NCI-H460 (cell line): ENCODE results near the gene TPMT. TPM values are rescaled to one million over a fixed set of nuclear protein-coding genes. Genes with fewer than 3 reads are reported as not detected.
"Not testable (repeated sequence)": the region's sequence is repeated elsewhere in the genome, so short reads cannot be mapped to it uniquely, and the experiment has no call there.

Source experiments
- DNase-seq: peaks from one replicate; pipeline ENCODE4 v3.0.0-alpha.2; 2016; ENCODE audit warnings: low read depth; ENCODE audit errors: extremely low read depth
- total RNA-seq: library from RNA; depleted of rRNA; stranded (reverse); fragments of >200 nt; shearing (Covaris generic); gene quantifications from 2 replicates; pipeline ENCODE4 v1.2.3, GENCODE V29; 2014

Gene TPMT
- total RNA-seq, 1 experiment from 2014 or later = 12.3 TPM

GRCh38 chr6:18160911-18161310 is 6.0 kb upstream of the TPMT start:
- DNase-seq = no peak

- DNase-seq = peak; percentile 7
These were observed 1.1 kb upstream of the TPMT start for GRCh38 chr6:18155864-18156421.

- peak; percentile 96 for DNase-seq
These were observed 430 bp upstream of the TPMT start, which contains the start of gene KDM1B for GRCh38 chr6:18155150-18155863. Gene KDM1B, plus strand, starts transcription at chr6:18155422. Its CDS starts 4,474 bp downstream, at chr6:18159896.

GRCh38 chr6:18153311-18153703 is 1.6 kb downstream of the TPMT start:
- no peak for DNase-seq

GRCh38 chr6:18151801-18152200 is 3.1 kb downstream of the TPMT start:
- no peak for DNase-seq

- not testable (repeated sequence) for DNase-seq
These were observed 3.5 kb downstream of the TPMT start for GRCh38 chr6:18151391-18151790.

- peak; percentile 23 for DNase-seq
These were observed 6.4 kb downstream of the TPMT start for GRCh38 chr6:18148304-18149025.

GRCh38 chr6:18147616-18148015 is 7.3 kb downstream of the TPMT start:
- no peak for DNase-seq

- no peak for DNase-seq
These were observed 7.7 kb downstream of the TPMT start for GRCh38 chr6:18147160-18147559.

GRCh38 chr6:18142591-18142861 is 12.4 kb downstream of the TPMT start:
- DNase-seq = no peak

- no peak for DNase-seq
These were observed 12.9 kb downstream of the TPMT start for GRCh38 chr6:18141805-18142590.

- no peak for DNase-seq
These were observed 14.8 kb downstream of the TPMT start for GRCh38 chr6:18139935-18140621.

- DNase-seq = no peak
These were observed 16.0 kb downstream of the TPMT start for GRCh38 chr6:18138906-18139305.

GRCh38 chr6:18136260-18136659 is 18.6 kb downstream of the TPMT start:
- no peak for DNase-seq

GRCh38 chr6:18135171-18135570 is 19.7 kb downstream of the TPMT start:
- DNase-seq = no peak

- DNase-seq = no peak
These were observed 22.5 kb downstream of the TPMT start for GRCh38 chr6:18132346-18132745.

- DNase-seq = no peak
These were observed 28.8 kb downstream of the TPMT start for GRCh38 chr6:18126121-18126520.

- DNase-seq = peak; percentile 78
These were observed 32.5 kb downstream of the TPMT start, which contains the start of gene NHLRC1 for GRCh38 chr6:18122128-18123093. Gene NHLRC1, minus strand, starts transcription at chr6:18122677. Its CDS starts 71 bp downstream, at chr6:18122606.

GRCh38 chr6:18121580-18122127 is 33.2 kb downstream of the TPMT start:
- no peak for DNase-seq
